Tibial nerve (tissue), 4 donors: ENCODE measurements around the gene LRPPRC.

ENCODE experiments used
- EP300 ChIP-seq, 2 donors: sonication (generic); formaldehyde crosslinking; IDR thresholded peaks; one replicate each; pipeline ENCODE4 v1.6.1; 2017; ENCODE audit warnings: antibody characterized with exemption in 2 of 2, mild to moderate bottlenecking in 1 of 2
- POLR2A ChIP-seq, 2 donors: fragments of 450-650 bp; IDR thresholded peaks; one replicate each; pipeline ENCODE4 v1.6.1; 2017; ENCODE audit warnings: antibody characterized with exemption in 2 of 2, mild to moderate bottlenecking in 2 of 2, moderate library complexity in 2 of 2
- TF ChIP-seq, protein P1 (sequence below), 5 experiments: fragments of 200-600 bp in 3 of 5; fragments of 450-650 bp in 2 of 5; sonication (generic) in 3 of 5; IDR thresholded peaks; one replicate each; pipeline ENCODE4 v1.5.1; 2016 to 2019; ENCODE audit warnings: antibody characterized with exemption in 5 of 5, mild to moderate bottlenecking in 3 of 5, moderate library complexity in 2 of 5

GRCh38 chr2:43946685-43947084 lies 49.1 kb downstream of the LRPPRC start:
- TF ChIP-seq, protein P1, sequence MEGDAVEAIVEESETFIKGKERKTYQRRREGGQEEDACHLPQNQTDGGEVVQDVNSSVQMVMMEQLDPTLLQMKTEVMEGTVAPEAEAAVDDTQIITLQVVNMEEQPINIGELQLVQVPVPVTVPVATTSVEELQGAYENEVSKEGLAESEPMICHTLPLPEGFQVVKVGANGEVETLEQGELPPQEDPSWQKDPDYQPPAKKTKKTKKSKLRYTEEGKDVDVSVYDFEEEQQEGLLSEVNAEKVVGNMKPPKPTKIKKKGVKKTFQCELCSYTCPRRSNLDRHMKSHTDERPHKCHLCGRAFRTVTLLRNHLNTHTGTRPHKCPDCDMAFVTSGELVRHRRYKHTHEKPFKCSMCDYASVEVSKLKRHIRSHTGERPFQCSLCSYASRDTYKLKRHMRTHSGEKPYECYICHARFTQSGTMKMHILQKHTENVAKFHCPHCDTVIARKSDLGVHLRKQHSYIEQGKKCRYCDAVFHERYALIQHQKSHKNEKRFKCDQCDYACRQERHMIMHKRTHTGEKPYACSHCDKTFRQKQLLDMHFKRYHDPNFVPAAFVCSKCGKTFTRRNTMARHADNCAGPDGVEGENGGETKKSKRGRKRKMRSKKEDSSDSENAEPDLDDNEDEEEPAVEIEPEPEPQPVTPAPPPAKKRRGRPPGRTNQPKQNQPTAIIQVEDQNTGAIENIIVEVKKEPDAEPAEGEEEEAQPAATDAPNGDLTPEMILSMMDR (IDR thresholded peaks at IDR 0.05), result no peak
- TF ChIP-seq EP300 (IDR thresholded peaks at IDR 0.05) (no peak), POLR2A (IDR thresholded peaks at IDR 0.05) (no peak)
